Liver (tissue), 3 donors: ENCODE results near the gene CCDC138.

Experiments used
- ATF3 ChIP-seq: IDR thresholded peaks from 2 replicates; pipeline ENCODE4 v1.6.1; 2016; ENCODE audit warnings: antibody characterized with exemption
- TF ChIP-seq, protein P1 (sequence below): fragments of 150-350 bp; IDR thresholded peaks from 2 replicates; pipeline ENCODE4 v1.5.1; 2017; ENCODE audit warnings: improper control_type of control experiment, low read depth, low read length; ENCODE audit not compliant: missing input control
- donor health status: healthy.
- donor health status: healthy.

DNA sequence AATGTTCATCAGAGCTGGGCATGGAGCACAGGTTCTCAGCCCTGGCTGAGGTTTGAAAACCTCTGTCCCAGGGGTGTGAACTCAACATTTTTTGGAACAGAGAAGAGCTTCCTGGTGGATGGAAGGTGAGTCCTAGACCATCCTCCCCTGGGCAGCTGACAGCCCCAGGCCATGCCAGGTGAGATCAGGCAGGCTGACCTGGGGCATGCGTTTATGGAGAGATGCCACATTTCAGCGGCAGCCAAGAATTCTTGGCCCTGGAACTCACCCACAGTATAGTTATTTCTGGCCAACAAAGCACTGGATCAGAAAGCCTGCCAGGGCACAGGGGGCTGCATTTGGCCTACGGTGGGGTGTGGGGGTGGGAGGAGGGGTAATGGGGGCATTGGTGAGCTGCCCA is 118.6 kb downstream of the CCDC138 start:
- TF ChIP-seq, protein P1, sequence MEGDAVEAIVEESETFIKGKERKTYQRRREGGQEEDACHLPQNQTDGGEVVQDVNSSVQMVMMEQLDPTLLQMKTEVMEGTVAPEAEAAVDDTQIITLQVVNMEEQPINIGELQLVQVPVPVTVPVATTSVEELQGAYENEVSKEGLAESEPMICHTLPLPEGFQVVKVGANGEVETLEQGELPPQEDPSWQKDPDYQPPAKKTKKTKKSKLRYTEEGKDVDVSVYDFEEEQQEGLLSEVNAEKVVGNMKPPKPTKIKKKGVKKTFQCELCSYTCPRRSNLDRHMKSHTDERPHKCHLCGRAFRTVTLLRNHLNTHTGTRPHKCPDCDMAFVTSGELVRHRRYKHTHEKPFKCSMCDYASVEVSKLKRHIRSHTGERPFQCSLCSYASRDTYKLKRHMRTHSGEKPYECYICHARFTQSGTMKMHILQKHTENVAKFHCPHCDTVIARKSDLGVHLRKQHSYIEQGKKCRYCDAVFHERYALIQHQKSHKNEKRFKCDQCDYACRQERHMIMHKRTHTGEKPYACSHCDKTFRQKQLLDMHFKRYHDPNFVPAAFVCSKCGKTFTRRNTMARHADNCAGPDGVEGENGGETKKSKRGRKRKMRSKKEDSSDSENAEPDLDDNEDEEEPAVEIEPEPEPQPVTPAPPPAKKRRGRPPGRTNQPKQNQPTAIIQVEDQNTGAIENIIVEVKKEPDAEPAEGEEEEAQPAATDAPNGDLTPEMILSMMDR: no peak
- TF ChIP-seq ATF3: no peak
